22Rv1 (cell line): Measurements from ENCODE around the gene FREM2.

ENCODE experiments used
- ZFX ChIP-seq: fragments of 450-650 bp; IDR thresholded peaks from 2 replicates; pipeline ENCODE4 v1.6.1; 2017; ENCODE audit warnings: antibody characterized with exemption, borderline replicate concordance
- TF ChIP-seq, protein P1 (sequence below): fragments of 450-650 bp; IDR thresholded peaks from 2 replicates; pipeline ENCODE4 v1.5.1; 2017; ENCODE audit warnings: mild to moderate bottlenecking

- TF ChIP-seq, protein P1, sequence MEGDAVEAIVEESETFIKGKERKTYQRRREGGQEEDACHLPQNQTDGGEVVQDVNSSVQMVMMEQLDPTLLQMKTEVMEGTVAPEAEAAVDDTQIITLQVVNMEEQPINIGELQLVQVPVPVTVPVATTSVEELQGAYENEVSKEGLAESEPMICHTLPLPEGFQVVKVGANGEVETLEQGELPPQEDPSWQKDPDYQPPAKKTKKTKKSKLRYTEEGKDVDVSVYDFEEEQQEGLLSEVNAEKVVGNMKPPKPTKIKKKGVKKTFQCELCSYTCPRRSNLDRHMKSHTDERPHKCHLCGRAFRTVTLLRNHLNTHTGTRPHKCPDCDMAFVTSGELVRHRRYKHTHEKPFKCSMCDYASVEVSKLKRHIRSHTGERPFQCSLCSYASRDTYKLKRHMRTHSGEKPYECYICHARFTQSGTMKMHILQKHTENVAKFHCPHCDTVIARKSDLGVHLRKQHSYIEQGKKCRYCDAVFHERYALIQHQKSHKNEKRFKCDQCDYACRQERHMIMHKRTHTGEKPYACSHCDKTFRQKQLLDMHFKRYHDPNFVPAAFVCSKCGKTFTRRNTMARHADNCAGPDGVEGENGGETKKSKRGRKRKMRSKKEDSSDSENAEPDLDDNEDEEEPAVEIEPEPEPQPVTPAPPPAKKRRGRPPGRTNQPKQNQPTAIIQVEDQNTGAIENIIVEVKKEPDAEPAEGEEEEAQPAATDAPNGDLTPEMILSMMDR: no peak
- no peak for TF ChIP-seq ZFX
Observed at GRCh38 chr13:38854226-38854625, 167.3 kb downstream of the FREM2 start.
